ENCODE data around the gene CERS2. TPM values are rescaled to one million over a fixed set of nuclear protein-coding genes. Genes with fewer than 3 reads are reported as not detected.

Gene CERS2
- total and polyA plus RNA-seq, 10 of the 15 experiments (the other 5 are each of a cell fraction or from before 2014, with no cell fraction given), result 9.2 to 87.9 (median 50.8) TPM

DNA sequence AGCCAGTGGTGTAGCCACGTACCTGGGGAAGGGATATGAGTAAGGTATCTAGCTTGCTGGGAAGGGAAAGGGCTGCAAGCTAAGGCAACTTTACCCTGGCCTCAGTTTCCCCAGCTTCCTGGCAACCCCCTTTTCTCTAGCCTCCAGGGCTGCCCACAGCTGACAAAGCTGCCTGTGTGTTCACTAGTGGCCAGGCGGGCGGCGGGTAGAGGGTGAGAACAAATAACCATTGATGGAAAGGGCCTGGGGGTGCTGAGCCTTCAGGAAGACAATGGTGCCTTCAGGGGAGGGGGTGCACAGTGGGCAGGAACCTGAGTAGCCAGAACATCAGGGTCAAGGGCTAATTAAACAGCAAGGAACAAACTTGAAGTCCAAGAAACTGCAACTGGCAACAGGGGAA, 6.1 kb downstream of the CERS2 start:
- Histone ChIP-seq H3K9ac (ENCODE audit: control insufficient read depth, insufficient read depth, low read length) (no peak overlapping the region), H3K79me2 (ENCODE audit: control insufficient read depth, insufficient read depth, low read length) (peaks cover 29% of the 10 kb centered on the region), H2AFZ (ENCODE audit: control insufficient read depth, low read depth, low read length) (no peak overlapping the region), H3K4me1 (ENCODE audit: control insufficient read depth, insufficient read depth, low read length) (peaks cover 7% of the 10 kb centered on the region; the same call in 1 of the 2 replicates), H3K4me3 (no peak overlapping the region), H3K9me3 (replicated peaks; ENCODE audit: control insufficient read depth, insufficient read depth, low read length) (no peaks in the 10 kb centered on the region), H3K4me2 (ENCODE audit: control insufficient read depth, insufficient read depth) (no peak overlapping the region), H3K27ac (ENCODE audit: control insufficient read depth, insufficient read depth) (no peak overlapping the region), H3K27me3 (replicated peaks in 1 of 2; ENCODE audit: control insufficient read depth in 2 of 2, insufficient read depth in 2 of 2, low read length in 1 of 2) (no peaks in the 10 kb centered on the region), H3K36me3 (ENCODE audit: control insufficient read depth in 2 of 2, insufficient read depth in 2 of 2, low read length in 1 of 2) (peaks cover 19 to 22% of the 10 kb centered on the region in 2 experiments), H4K20me1 (ENCODE audit: control insufficient read depth, insufficient read depth) (no peaks in the 10 kb centered on the region)
- in situ Hi-C loops (cut with MboI) (no loop called here), intact Hi-C loops (cut with micrococcal nuclease; ENCODE audit: unreplicated experiment) (no loop called here)
- SMC1A ChIA-PET (ENCODE audit: uncharacterized antibody, unreplicated experiment), result interaction anchor here (0.5 kb wide), 1 partner anchor 12 kb away, joined by 3 read pairs; no protein-coding TSS in a partner anchor
- WGBS (ENCODE audit: insufficient coverage, insufficient replicate concordance, low lambda C conversion rate, missing lambda C conversion rate), result 77% methylated on average over 4 of the region's 4 CpGs
- RAD21 ChIA-PET (ENCODE audit: unreplicated experiment), result no interaction called here
- POLR2A ChIA-PET, result interaction anchor here (0.5 kb wide), 1 partner anchor 153 kb away, joined by 4 read pairs; no protein-coding TSS in a partner anchor
- ATAC-seq (no peak), FAIRE-seq (no peak), DNase-seq (ENCODE audit: low read depth, low spot score) (no peak)
- CTCF ChIA-PET, result interaction anchor here (1.1 to 1.5 kb wide), 2 partner anchors 10 to 12 kb away, joined by 4 to 6 read pairs; no protein-coding TSS in a partner anchor
- BruUV-seq (replicated peaks), result no TSS peak
- TF ChIP-seq TCF3 (IDR thresholded peaks at IDR 0.05; ENCODE audit: borderline replicate concordance, insufficient read depth, low read depth, low read length) (no peak), MTA3 (IDR thresholded peaks at IDR 0.05; ENCODE audit: borderline replicate concordance, low read length) (no peak), ZSCAN29 (IDR thresholded peaks at IDR 0.05) (no peak), MEF2B (IDR thresholded peaks at IDR 0.05; ENCODE audit: partially characterized antibody, poor library complexity, severe bottlenecking) (no peak), EGR1 (IDR thresholded peaks at IDR 0.05; ENCODE audit: borderline replicate concordance in 1 of 2, low read depth in 2 of 2, low read length in 2 of 2) (no peak), ZNF384 (IDR thresholded peaks at IDR 0.05; ENCODE audit: borderline replicate concordance, low read depth, low read length) (no peak), EP300 (IDR thresholded peaks at IDR 0.05; ENCODE audit: borderline replicate concordance in 1 of 2, control insufficient read depth in 1 of 2, low read depth in 2 of 2, low read length in 2 of 2) (no peak), NFYA (IDR thresholded peaks at IDR 0.05; ENCODE audit: borderline replicate concordance, low read depth, low read length) (no peak), NBN (IDR thresholded peaks at IDR 0.05) (no peak), FOXK2 (IDR thresholded peaks at IDR 0.05) (no peak), SRF (IDR thresholded peaks at IDR 0.05; ENCODE audit: low read depth in 2 of 2, low read length in 2 of 2) (no peak), ZNF622 (IDR thresholded peaks at IDR 0.05) (no peak)
- TF ChIP-seq, protein P1, sequence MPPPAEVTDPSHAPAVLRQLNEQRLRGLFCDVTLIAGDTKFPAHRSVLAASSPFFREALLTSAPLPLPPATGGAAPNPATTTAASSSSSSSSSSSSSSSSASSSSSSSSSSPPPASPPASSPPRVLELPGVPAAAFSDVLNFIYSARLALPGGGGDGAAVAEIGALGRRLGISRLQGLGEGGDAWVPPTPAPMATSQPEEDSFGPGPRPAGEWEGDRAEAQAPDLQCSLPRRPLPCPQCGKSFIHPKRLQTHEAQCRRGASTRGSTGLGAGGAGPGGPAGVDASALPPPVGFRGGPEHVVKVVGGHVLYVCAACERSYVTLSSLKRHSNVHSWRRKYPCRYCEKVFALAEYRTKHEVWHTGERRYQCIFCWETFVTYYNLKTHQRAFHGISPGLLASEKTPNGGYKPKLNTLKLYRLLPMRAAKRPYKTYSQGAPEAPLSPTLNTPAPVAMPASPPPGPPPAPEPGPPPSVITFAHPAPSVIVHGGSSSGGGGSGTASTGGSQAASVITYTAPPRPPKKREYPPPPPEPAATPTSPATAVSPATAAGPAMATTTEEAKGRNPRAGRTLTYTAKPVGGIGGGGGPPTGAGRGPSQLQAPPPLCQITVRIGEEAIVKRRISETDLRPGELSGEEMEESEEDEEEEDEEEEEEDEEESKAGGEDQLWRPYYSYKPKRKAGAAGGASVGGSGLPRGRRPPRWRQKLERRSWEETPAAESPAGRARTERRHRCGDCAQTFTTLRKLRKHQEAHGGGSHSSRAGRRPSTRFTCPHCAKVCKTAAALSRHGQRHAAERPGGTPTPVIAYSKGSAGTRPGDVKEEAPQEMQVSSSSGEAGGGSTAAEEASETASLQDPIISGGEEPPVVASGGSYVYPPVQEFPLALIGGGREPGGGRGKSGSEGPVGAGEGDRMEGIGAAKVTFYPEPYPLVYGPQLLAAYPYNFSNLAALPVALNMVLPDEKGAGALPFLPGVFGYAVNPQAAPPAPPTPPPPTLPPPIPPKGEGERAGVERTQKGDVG (CRISPR knock-in tag; IDR thresholded peaks at IDR 0.05), result no peak
- TF ChIP-seq, protein P2, sequence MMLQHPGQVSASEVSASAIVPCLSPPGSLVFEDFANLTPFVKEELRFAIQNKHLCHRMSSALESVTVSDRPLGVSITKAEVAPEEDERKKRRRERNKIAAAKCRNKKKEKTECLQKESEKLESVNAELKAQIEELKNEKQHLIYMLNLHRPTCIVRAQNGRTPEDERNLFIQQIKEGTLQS (IDR thresholded peaks at IDR 0.05; ENCODE audit: borderline replicate concordance, extremely low read depth, low read depth, low read length), result no peak
- TF ChIP-seq, protein P3, sequence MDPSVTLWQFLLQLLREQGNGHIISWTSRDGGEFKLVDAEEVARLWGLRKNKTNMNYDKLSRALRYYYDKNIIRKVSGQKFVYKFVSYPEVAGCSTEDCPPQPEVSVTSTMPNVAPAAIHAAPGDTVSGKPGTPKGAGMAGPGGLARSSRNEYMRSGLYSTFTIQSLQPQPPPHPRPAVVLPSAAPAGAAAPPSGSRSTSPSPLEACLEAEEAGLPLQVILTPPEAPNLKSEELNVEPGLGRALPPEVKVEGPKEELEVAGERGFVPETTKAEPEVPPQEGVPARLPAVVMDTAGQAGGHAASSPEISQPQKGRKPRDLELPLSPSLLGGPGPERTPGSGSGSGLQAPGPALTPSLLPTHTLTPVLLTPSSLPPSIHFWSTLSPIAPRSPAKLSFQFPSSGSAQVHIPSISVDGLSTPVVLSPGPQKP (IDR thresholded peaks at IDR 0.05; ENCODE audit: low read depth, low read length), result no peak
- TF ChIP-seq, protein P4, sequence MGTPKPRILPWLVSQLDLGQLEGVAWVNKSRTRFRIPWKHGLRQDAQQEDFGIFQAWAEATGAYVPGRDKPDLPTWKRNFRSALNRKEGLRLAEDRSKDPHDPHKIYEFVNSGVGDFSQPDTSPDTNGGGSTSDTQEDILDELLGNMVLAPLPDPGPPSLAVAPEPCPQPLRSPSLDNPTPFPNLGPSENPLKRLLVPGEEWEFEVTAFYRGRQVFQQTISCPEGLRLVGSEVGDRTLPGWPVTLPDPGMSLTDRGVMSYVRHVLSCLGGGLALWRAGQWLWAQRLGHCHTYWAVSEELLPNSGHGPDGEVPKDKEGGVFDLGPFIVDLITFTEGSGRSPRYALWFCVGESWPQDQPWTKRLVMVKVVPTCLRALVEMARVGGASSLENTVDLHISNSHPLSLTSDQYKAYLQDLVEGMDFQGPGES (IDR thresholded peaks at IDR 0.05), result no peak
- TF ChIP-seq, protein P5, sequence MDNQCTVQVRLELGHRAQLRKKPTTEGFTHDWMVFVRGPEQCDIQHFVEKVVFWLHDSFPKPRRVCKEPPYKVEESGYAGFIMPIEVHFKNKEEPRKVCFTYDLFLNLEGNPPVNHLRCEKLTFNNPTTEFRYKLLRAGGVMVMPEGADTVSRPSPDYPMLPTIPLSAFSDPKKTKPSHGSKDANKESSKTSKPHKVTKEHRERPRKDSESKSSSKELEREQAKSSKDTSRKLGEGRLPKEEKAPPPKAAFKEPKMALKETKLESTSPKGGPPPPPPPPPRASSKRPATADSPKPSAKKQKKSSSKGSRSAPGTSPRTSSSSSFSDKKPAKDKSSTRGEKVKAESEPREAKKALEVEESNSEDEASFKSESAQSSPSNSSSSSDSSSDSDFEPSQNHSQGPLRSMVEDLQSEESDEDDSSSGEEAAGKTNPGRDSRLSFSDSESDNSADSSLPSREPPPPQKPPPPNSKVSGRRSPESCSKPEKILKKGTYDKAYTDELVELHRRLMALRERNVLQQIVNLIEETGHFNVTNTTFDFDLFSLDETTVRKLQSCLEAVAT (IDR thresholded peaks at IDR 0.05), result no peak

Data from GM12878 (cell line).